Tibial artery (tissue), 4 donors: ENCODE data around the gene REX1BD.

Experiments used
- DNase-seq, 2 donors: peaks; one replicate each; pipeline ENCODE4 v3.0.0-alpha.2; 2019
- H3K27ac ChIP-seq, 2 donors: fragments of 200-600 bp; sonication (generic) in 1 of 2; 1 replicate in 1 of 2; 2 replicates in 1 of 2; pipeline ENCODE4 v1.5.1; 2018 to 2019; ENCODE audit warnings: mild to moderate bottlenecking in 1 of 2
- H3K27me3 ChIP-seq, 2 donors: fragments of 200-600 bp; sonication (generic) in 1 of 2; one replicate each; pipeline versions ENCODE4 v1.5.1 to v1.6.0; 2016 to 2019
- H3K36me3 ChIP-seq, 3 donors: fragments of 200-600 bp; sonication (generic) in 2 of 3; one replicate each; pipeline ENCODE4 v1.5.1; 2016 to 2019; ENCODE audit warnings: mild to moderate bottlenecking in 2 of 3
- H3K4me1 ChIP-seq, 4 donors: fragments of 200-600 bp; sonication (generic) in 2 of 4; 1 replicate in 3 of 4; 2 replicates in 1 of 4; pipeline ENCODE4 v1.5.1; 2016 to 2019
- H3K4me3 ChIP-seq, 2 donors: fragments of 200-600 bp; sonication (generic) in 1 of 2; 1 replicate in 1 of 2; 2 replicates in 1 of 2; pipeline ENCODE4 v1.5.1; 2018 to 2019; ENCODE audit warnings: mild to moderate bottlenecking in 2 of 2
- H3K9me3 ChIP-seq, 3 donors: fragments of 200-600 bp; sonication (generic) in 1 of 3; one replicate each; pipeline ENCODE4 v1.5.1; 2016 to 2019
- CTCF ChIP-seq, 2 experiments: fragments of 200-600 bp in 1 of 2; fragments of 450-650 bp in 1 of 2; IDR thresholded peaks; one replicate each; pipeline ENCODE4 v1.5.1; 2017 to 2019; ENCODE audit warnings: antibody characterized with exemption in 2 of 2, mild to moderate bottlenecking in 1 of 2, moderate library complexity in 1 of 2
- intact Hi-C: fragments of 100-400 bp; cut with DNase I; formaldehyde crosslinking; loops from one replicate; pipeline ENCODE4 v1.15.0; 2023; ENCODE audit warnings: low total_unique reads

The REX1BD gene

GRCh38 chr19:18601875-18602274 is 13.3 kb downstream of the REX1BD start:
- no peak for TF ChIP-seq CTCF (IDR thresholded peaks at IDR 0.05)
- intact Hi-C loops = no loop called here
- Histone ChIP-seq H3K9me3 (no peaks in the 10 kb centered on the region), H3K4me3 (no peak overlapping the region), H3K36me3 (peaks cover 0 to 17% (median 7%) of the 10 kb centered on the region in 3 donors), H3K27me3 (peaks cover 0 to 65% of the 10 kb centered on the region in 2 donors), H3K4me1 (peaks cover 0 to 35% (median 22%) of the 10 kb centered on the region in 4 donors), H3K27ac (no peak overlapping the region)
- no peak for DNase-seq

GRCh38 chr19:18603255-18603957 is 14.8 kb downstream of the REX1BD start:
- peak; percentile 28 to 50 for TF ChIP-seq CTCF (IDR thresholded peaks at IDR 0.05)
- peaks cover 0 to 12% (median 5%) of the 10 kb centered on the region in 3 donors for H3K36me3 ChIP-seq
- DNase-seq = peak in 1 of 2 donors; percentile 76
- H3K27ac ChIP-seq = peak overlapping the region; percentile 61 to 79
- intact Hi-C loops = no loop called here
- H3K4me3 ChIP-seq = peak overlapping the region; percentile 62 to 65
- no peaks in the 10 kb centered on the region for H3K9me3 ChIP-seq
- H3K4me1 ChIP-seq = peaks cover 0 to 47% (median 33%) of the 10 kb centered on the region in 4 donors
- peaks cover 0 to 71% of the 10 kb centered on the region in 2 donors for H3K27me3 ChIP-seq

- peak overlapping the region; percentile 61 to 79 for H3K27ac ChIP-seq
- H3K9me3 ChIP-seq = no peaks in the 10 kb centered on the region
- peaks cover 0 to 4% (median 0%) of the 10 kb centered on the region in 3 donors for H3K36me3 ChIP-seq
- no peak for TF ChIP-seq CTCF (IDR thresholded peaks at IDR 0.05)
- H3K27me3 ChIP-seq = peaks cover 0 to 71% of the 10 kb centered on the region in 2 donors
- H3K4me3 ChIP-seq = peak overlapping the region; percentile 62 to 65
- intact Hi-C loops = no loop called here
- peaks cover 0 to 47% (median 33%) of the 10 kb centered on the region in 4 donors for H3K4me1 ChIP-seq
- DNase-seq = peak in 1 of 2 donors; percentile 72
These were observed 15.6 kb downstream of the REX1BD start for GRCh38 chr19:18603958-18604819.

GRCh38 chr19:18604820-18605159 is 16.2 kb downstream of the REX1BD start:
- no peaks in the 10 kb centered on the region for H3K36me3 ChIP-seq
- no peak for DNase-seq
- H3K27ac ChIP-seq = peak overlapping the region; percentile 60 to 79
- peaks cover 0 to 47% (median 33%) of the 10 kb centered on the region in 4 donors for H3K4me1 ChIP-seq
- no peaks in the 10 kb centered on the region for H3K9me3 ChIP-seq
- TF ChIP-seq CTCF (IDR thresholded peaks at IDR 0.05) = no peak
- intact Hi-C loops = no loop called here
- H3K27me3 ChIP-seq = peaks cover 0 to 71% of the 10 kb centered on the region in 2 donors
- peak overlapping the region; percentile 62 to 65 for H3K4me3 ChIP-seq

GRCh38 chr19:18605196-18605545 is 16.6 kb downstream of the REX1BD start:
- no peak for DNase-seq
- H3K36me3 ChIP-seq = no peaks in the 10 kb centered on the region
- peak overlapping the region; percentile 60 to 79 for H3K27ac ChIP-seq
- intact Hi-C loops = no loop called here
- H3K27me3 ChIP-seq = peaks cover 0 to 71% of the 10 kb centered on the region in 2 donors
- H3K9me3 ChIP-seq = no peaks in the 10 kb centered on the region
- TF ChIP-seq CTCF (IDR thresholded peaks at IDR 0.05) = no peak
- peak overlapping the region; percentile 62 to 65 for H3K4me3 ChIP-seq
- peaks cover 0 to 47% (median 33%) of the 10 kb centered on the region in 4 donors for H3K4me1 ChIP-seq
